Effector memory CD8-positive, alpha-beta T cell (primary cell): ENCODE results near the gene MON1A.
A peak's percentile ranks its signal among the peaks of the same experiment; 100 is the strongest.
"Not testable (repeated sequence)": the region's sequence is repeated elsewhere in the genome, so short reads cannot be mapped to it uniquely, and the experiment has no call there.

Experiments used
- ATAC-seq: fragments of 150-1000 bp; cut with Tn5 transposase; replicated peaks from 2 replicates; pipeline ENCODE4 v1.10.0; 2021; ENCODE audit warnings: mild to moderate bottlenecking, moderate library complexity
- DNase-seq, 3 experiments: peaks; one replicate each; pipeline ENCODE4 v3.0.0; 2021
- H3K27ac Mint-ChIP-seq, 2 donors: one replicate each; pipeline ENCODE4 v1.8.0; 2022; ENCODE audit warnings: mild to moderate bottlenecking in 2 of 2, mixed read lengths in 2 of 2, moderate library complexity in 2 of 2
- H3K27me3 Mint-ChIP-seq, 2 donors: one replicate each; pipeline ENCODE4 v1.8.0; 2022; ENCODE audit warnings: mixed read lengths in 2 of 2
- H3K36me3 Mint-ChIP-seq: one replicate; pipeline ENCODE4 v1.8.0; 2022; ENCODE audit warnings: mild to moderate bottlenecking, moderate library complexity, mixed read lengths; ENCODE audit not compliant: insufficient read depth
- H3K4me1 Mint-ChIP-seq, 2 donors: one replicate each; pipeline ENCODE4 v1.8.0; 2022; ENCODE audit warnings: low read depth in 2 of 2, mixed read lengths in 2 of 2
- H3K4me3 Mint-ChIP-seq, 2 donors: one replicate each; pipeline ENCODE4 v1.8.0; 2022; ENCODE audit warnings: mild to moderate bottlenecking in 2 of 2, mixed read lengths in 2 of 2, moderate library complexity in 2 of 2
- H3K9me3 Mint-ChIP-seq, 2 donors: one replicate each; pipeline ENCODE4 v1.8.0; 2022; ENCODE audit warnings: mixed read lengths in 2 of 2

The MON1A gene

DNA sequence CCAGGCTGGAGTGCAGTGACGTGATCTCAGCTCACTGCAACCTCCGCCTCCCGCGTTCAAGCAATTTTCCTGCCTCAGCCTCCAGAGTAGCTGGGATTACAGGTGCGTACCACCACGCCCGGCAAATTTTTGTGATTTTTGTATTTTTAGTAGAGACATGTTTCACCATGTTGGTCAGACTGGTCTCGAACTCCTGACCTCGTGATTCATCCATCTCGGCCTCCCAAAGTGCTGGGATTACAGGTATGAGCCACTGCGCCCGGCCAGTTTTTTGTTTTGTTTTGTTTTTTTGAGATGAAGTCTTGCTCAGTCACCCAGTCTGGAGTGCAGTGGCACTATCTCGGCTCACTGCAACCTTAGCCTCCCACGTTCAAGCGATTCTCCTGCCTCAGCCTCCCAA lies 2.7 kb upstream of the MON1A start:
- not testable (repeated sequence) for H3K27ac Mint-ChIP-seq, DNase-seq, ATAC-seq, H3K4me3 Mint-ChIP-seq, H3K9me3 Mint-ChIP-seq, H3K36me3 Mint-ChIP-seq, H3K27me3 Mint-ChIP-seq
- peaks cover 16 to 17% of the 10 kb centered on the region in 2 donors for H3K4me1 Mint-ChIP-seq

DNA sequence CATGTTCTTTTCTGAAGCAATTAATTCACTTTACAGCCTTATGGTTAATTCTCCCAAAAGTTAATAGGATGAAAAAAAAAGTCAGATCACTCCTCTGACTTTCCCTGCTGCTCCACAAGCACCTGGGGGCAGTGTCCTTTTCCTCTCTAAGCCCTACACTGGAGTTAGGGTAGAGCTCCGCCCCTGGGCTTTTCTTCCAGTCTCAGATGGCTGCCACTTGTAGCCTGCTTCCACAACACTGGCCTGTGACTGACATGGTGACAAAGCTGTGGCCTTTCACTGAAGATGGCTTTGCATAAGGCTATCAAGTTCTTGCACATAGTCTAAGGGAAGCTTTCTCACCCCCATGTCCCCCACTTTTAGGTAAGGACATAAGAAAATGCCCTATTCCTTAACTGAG lies 1.3 kb upstream of the MON1A start:
- DNase-seq: no peak
- peaks cover 17 to 21% of the 10 kb centered on the region in 2 donors for H3K4me1 Mint-ChIP-seq
- peak overlapping the region in 1 of 2 donors; percentile 85 for H3K4me3 Mint-ChIP-seq

DNA sequence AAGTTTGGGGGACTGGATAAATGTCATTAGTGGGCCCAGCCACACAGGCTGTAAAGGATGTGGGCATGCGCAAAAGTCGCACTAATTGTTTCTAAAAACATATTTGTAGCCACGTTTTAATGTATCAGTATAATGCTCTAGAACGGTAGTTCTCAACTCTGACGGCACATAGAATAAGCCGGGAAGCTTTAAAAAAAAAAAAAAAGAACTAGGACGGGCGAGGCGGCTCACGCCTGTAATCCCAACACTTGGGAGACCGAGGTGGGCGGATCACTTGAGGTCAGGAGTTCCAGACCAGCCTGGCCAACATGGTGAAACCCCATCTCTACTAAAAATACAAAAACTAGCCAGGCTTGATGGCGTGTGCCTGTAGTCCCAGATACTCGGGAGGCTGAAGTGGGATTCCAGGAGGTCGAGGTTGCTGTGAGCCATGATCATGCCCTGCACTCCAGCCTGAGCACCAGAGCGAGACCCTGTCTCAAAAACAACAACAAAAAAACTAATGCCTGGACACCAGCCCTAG lies 618 bp upstream of the MON1A start:
- DNase-seq (no peak), ATAC-seq (no peak)
- Mint-ChIP-seq H3K9me3 (no peaks in the 10 kb centered on the region), H3K4me3 (peak overlapping the region; percentile 81 to 85), H3K27me3 (no peaks in the 10 kb centered on the region), H3K4me1 (peaks cover 17 to 24% of the 10 kb centered on the region in 2 donors), H3K27ac (peak overlapping the region; percentile 89 to 91), H3K36me3 (no peaks in the 10 kb centered on the region)

More for the DNA sequence above, 1.3 kb upstream of the MON1A start:
- H3K27ac Mint-ChIP-seq: peak overlapping the region in 1 of 2 donors; percentile 59
- no peaks in the 10 kb centered on the region for H3K9me3 Mint-ChIP-seq
- ATAC-seq: no peak
- no peaks in the 10 kb centered on the region for H3K36me3 Mint-ChIP-seq
- no peaks in the 10 kb centered on the region for H3K27me3 Mint-ChIP-seq

DNA sequence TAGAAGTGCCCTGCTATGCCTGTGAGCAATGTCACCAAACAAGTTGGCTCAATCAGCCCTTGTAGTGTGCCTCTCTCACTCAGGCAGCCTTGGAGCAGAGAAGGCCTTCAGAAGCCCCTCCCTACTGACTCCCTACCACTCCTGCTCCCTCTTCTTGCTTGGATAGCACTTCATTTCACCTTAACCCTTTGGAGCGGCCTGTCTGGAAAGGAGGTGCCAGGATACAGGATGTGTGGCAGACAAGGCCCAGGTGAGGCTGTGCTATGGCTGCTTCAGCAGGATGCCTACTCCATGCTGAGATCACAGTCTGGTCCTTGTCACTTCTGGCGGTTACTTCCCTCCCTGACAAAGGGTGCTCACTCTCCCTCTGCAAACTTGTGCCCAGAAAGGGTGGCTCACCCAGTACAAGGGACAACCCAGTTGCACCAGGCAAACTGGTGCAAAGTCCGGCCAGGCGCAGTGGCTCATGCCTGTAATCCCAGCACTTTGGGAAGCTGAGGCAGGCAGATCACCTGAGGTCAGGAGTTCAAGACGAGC lies 1.1 kb downstream of the MON1A start:
- Mint-ChIP-seq H3K27me3 (no peaks in the 10 kb centered on the region), H3K27ac (peak overlapping the region in 1 of 2 donors; percentile 89)
- no peak for ATAC-seq

DNA sequence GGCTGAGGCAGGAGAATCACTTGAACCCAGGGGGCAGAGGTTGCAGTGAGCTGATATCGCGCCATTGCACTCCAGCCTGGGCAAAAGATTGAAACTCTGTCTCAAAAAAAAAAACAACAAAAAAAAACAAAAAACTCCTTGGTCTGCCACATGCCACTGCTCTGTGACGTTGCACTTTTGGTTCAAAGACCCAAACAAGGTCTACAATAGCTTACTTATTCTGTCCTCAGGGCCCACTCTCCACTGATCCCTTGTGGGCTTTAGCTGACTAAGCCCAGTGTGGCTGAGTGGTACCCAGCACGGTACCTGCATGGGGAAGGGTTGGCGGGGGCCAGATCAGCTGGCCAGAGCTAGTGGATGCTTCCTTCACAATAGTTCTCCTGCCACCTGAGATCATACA lies 1.8 kb downstream of the MON1A start:
- Mint-ChIP-seq H3K27ac (no peak overlapping the region), H3K9me3 (no peaks in the 10 kb centered on the region), H3K4me3 (no peak overlapping the region), H3K36me3 (peaks cover 7% of the 10 kb centered on the region), H3K4me1 (peaks cover 18 to 24% of the 10 kb centered on the region in 2 donors), H3K27me3 (no peaks in the 10 kb centered on the region)
- DNase-seq: no peak
- no peak for ATAC-seq

More for the DNA sequence above, 1.1 kb downstream of the MON1A start:
- peak overlapping the region; percentile 81 to 85 for H3K4me3 Mint-ChIP-seq
- H3K4me1 Mint-ChIP-seq: peaks cover 18 to 24% of the 10 kb centered on the region in 2 donors
- H3K9me3 Mint-ChIP-seq: no peaks in the 10 kb centered on the region
- H3K36me3 Mint-ChIP-seq: peaks cover 7% of the 10 kb centered on the region
- no peak for DNase-seq

DNA sequence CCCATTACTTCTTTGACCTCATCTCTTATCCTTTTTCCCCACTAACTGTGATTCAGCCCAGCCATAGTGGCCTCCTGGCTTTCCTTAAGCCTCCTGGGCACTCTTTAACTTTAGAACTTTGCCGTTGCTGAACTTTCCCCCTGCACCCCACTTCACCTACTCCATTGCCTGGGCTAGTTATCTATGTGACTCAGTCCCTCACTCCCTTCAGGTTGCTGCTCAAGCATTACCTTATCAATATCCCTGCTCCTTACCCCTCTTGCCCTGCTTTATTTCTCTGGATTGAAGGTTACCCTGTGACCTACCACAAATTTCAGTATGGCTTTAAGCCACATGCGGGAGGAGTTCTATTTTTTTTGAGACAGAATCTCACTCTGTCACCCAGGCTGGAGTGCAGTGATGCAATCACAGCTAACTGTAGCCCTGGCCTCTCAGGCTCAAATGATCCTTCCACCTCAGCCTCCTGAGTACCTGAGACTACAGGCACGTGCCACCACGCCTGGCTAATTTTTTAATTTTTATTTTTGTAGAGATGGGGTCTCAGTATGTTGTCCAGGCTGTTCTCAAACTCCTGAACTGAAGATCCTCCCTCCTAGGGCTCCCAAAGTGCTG lies 3.4 kb downstream of the MON1A start:
- H3K4me1 Mint-ChIP-seq: peaks cover 18 to 24% of the 10 kb centered on the region in 2 donors
- DNase-seq: no peak
- no peaks in the 10 kb centered on the region for H3K27me3 Mint-ChIP-seq
- H3K27ac Mint-ChIP-seq: peak overlapping the region in 1 of 2 donors; percentile 0
- no peaks in the 10 kb centered on the region for H3K9me3 Mint-ChIP-seq
- no peak overlapping the region for H3K4me3 Mint-ChIP-seq
- H3K36me3 Mint-ChIP-seq: peaks cover 7% of the 10 kb centered on the region
- ATAC-seq: no peak

DNA sequence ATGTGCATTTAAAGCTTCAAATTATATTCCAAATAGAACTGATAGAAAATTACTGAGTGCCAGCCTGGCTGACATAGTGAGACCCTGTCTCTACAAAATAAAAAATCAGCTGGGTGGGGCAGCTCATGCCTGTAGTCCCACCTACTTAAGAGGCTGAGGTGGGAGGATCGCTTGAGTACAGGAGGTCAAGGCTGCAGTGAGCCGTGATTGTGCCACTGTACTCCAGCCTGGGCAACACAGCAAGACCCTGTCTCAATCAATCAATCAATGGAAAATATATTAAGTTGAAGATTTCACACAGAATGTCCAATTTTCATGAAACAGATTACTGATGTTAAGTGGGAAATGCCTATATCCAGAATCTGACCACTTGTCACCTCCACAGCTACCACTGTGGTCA lies 4.1 kb downstream of the MON1A start:
- Mint-ChIP-seq H3K27me3 (no peaks in the 10 kb centered on the region), H3K27ac (no peak overlapping the region), H3K4me1 (peaks cover 18 to 24% of the 10 kb centered on the region in 2 donors), H3K9me3 (no peaks in the 10 kb centered on the region), H3K36me3 (peaks cover 10% of the 10 kb centered on the region), H3K4me3 (no peak overlapping the region)
- DNase-seq (no peak), ATAC-seq (no peak)

DNA sequence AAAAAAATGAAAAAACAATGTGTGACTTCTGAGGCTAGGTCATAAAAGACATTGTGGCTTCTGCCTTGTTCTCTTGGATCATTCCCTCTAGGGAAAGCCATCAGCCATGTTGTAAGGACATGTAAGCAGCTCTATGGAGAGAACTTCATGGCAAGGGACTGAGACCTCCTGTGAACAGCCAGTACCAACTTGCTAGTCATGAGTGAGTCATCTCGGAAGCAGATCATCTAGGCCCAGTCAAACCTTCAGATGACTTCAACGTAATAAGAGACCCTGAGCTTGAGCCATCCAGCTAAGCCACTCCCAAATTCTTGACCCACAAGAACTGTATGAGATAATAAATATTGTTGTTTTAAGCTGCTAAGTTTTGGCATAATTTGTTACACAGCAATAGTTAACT lies 4.9 kb downstream of the MON1A start:
- Mint-ChIP-seq H3K27me3 (no peaks in the 10 kb centered on the region), H3K27ac (no peak overlapping the region), H3K36me3 (peaks cover 14% of the 10 kb centered on the region), H3K4me3 (no peak overlapping the region), H3K9me3 (no peaks in the 10 kb centered on the region), H3K4me1 (peaks cover 14 to 19% of the 10 kb centered on the region in 2 donors)
- DNase-seq (no peak), ATAC-seq (no peak)

DNA sequence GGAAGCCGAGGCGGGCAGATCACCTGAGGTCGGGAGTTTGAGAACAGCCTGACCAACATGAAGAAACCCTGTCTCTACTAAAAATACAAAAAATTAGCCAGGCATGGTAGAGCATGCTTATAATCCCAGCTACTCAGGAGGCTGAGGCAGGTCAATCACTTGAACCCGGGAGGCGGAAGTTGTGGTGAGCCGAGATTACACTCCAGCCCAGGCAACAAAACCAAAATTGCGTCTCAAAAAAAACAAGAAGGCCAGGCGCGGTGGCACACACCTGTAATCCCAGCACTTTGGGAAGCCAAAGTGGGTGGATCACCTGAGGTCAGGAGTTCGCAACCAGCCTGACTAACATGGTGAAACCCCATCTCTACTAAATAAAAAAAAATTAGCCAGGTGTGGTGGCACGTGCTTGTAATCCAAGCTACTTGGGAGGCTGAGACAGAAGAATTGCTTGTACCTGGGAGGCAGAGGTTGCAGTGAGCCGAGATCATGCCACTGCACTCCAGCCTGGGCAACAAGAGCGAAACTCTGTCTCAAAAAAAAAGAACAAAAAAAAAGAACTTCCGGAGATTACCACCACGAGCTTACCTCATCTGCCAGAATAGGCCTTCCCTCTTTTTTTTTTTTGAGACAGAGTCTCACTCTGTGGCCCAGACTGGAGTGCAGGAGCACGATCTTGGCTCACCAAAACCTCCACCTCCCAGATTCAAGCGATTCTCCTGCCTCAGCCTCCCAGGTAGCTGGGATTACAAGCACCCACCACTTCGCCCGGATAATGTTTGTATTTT lies 11.6 kb downstream of the MON1A start:
- H3K9me3 Mint-ChIP-seq, H3K4me1 Mint-ChIP-seq, ATAC-seq, H3K4me3 Mint-ChIP-seq, H3K27me3 Mint-ChIP-seq, DNase-seq: not testable (repeated sequence)
- Mint-ChIP-seq H3K27ac (peak overlapping the region in 1 of 2 donors; percentile 23), H3K36me3 (peaks cover 19% of the 10 kb centered on the region)

DNA sequence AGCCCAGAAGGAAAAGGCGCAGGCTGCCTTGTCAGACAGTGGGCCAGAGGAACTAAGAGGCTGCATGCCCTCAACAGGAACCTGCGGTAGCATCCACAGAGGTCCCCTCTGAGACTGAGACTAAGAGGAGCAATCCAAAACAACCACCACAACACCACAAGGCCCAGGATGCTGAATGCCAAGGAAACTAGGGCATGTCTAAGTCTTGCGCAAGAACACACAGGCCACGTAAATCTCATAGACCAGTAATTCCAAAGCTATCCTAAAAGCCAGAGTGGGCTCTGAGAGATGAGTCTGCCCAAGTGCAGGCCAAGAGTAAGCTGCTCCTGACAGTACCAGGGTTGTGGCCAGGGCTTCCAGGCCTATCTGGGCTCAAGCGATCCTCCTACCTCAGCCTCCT lies 12.9 kb downstream of the MON1A start:
- Mint-ChIP-seq H3K4me3 (no peak overlapping the region), H3K36me3 (peaks cover 24% of the 10 kb centered on the region), H3K27me3 (no peaks in the 10 kb centered on the region), H3K4me1 (peaks cover 0 to 2% of the 10 kb centered on the region in 2 donors), H3K27ac (no peak overlapping the region), H3K9me3 (no peaks in the 10 kb centered on the region)
- no peak for DNase-seq
- no peak for ATAC-seq

DNA sequence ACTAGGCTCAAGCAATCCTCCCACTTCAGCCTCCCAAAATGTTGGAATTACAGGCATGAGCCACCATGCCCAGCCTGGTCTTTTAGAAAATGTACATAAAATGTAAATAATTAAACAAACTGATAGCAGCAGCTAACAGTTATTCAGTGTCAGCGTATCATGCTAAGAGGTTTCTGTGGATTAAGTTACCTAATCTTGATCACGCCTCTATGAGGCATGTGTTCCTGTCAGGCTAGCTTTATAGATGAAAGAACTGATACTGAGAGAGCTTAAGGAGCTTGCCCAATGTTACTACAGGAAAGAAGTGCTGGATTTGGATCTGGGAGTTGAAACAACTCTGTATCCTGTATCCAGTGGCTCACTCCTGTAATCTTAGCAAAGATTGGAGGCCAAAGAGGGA lies 14.7 kb downstream of the MON1A start:
- peaks cover 0 to 2% of the 10 kb centered on the region in 2 donors for H3K4me1 Mint-ChIP-seq
- H3K27ac Mint-ChIP-seq: no peak overlapping the region
- no peaks in the 10 kb centered on the region for H3K27me3 Mint-ChIP-seq
- H3K9me3 Mint-ChIP-seq: no peaks in the 10 kb centered on the region
- ATAC-seq: no peak
- H3K4me3 Mint-ChIP-seq: no peak overlapping the region
- no peak for DNase-seq
- H3K36me3 Mint-ChIP-seq: peaks cover 17% of the 10 kb centered on the region

DNA sequence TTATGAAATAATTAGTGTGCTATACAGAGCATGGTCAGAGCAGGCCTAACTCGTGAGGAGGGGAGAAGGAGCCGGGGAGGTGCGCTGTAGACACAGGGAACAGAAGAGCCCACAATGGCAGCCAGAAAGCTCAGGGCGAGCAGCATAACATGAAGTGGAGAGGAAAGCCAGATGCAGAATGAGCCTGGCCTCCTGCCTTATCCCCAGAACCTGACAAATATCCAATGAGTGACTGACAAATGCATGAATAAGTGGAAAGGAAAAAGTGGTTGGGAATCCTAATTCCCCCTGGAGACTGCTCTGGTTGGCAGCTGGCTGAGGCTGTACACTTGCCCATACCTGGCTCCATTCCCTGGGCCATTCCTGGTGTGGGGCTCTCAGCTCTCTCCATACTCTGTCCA lies 16.7 kb downstream of the MON1A start:
- H3K27me3 Mint-ChIP-seq: no peaks in the 10 kb centered on the region
- ATAC-seq (no peak), DNase-seq (no peak)
- H3K27ac Mint-ChIP-seq: peak overlapping the region in 1 of 2 donors; percentile 13
- peaks cover 19% of the 10 kb centered on the region for H3K36me3 Mint-ChIP-seq
- peaks cover 0 to 2% of the 10 kb centered on the region in 2 donors for H3K4me1 Mint-ChIP-seq
- H3K4me3 Mint-ChIP-seq: no peak overlapping the region
- no peaks in the 10 kb centered on the region for H3K9me3 Mint-ChIP-seq

DNA sequence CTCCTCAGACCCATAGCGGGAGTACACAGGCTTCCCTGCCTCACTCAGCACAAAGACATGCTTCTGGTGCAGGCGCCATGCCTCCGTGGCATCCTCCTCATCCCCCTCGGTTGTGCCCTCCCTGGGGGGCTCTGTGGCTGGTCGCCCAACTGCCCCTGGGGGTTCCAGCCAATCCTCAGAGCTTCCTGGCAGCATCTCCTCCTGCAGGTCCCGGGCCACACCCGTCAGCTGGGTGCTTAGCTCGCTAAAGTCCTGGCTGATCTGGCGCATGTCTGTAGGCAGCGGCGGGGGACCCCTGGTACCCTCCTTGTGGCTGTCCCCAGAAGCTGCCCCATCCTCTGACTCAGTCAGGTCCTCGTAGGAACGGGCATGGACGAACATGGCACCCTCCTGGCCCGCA lies 18.0 kb downstream of the MON1A start:
- H3K27ac Mint-ChIP-seq: no peak overlapping the region
- H3K4me1 Mint-ChIP-seq: peaks cover 2 to 4% of the 10 kb centered on the region in 2 donors
- H3K27me3 Mint-ChIP-seq: no peaks in the 10 kb centered on the region
- ATAC-seq: no peak
- H3K4me3 Mint-ChIP-seq: no peak overlapping the region
- peaks cover 14% of the 10 kb centered on the region for H3K36me3 Mint-ChIP-seq
- H3K9me3 Mint-ChIP-seq: no peaks in the 10 kb centered on the region
- DNase-seq: no peak

DNA sequence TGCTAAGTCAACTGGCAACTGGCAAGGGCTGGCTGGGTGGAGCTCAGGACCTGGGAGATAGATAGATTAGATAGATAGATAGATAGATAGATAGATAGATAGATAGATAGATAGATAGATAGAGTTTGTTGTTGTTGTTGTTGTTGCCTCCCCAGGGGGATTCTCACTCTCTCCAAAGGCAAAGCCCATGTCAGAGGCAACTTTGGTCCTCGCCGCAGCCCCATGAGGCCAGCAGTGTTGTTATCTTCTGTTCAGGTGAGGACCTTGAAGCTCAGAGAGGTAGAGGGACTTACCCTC lies 18.5 kb downstream of the MON1A start:
- DNase-seq: no peak
- ATAC-seq: no peak
- H3K36me3 Mint-ChIP-seq: peaks cover 14% of the 10 kb centered on the region
- peak overlapping the region in 1 of 2 donors; percentile 32 for H3K27ac Mint-ChIP-seq
- no peaks in the 10 kb centered on the region for H3K27me3 Mint-ChIP-seq
- no peak overlapping the region for H3K4me3 Mint-ChIP-seq
- peaks cover 4 to 5% of the 10 kb centered on the region in 2 donors for H3K4me1 Mint-ChIP-seq
- H3K9me3 Mint-ChIP-seq: no peaks in the 10 kb centered on the region
